ENCODE results near the gene CD58. TPM values are rescaled to one million over a fixed set of nuclear protein-coding genes. Genes with fewer than 3 reads are reported as not detected.

Gene CD58
- total RNA-seq, 4 donors from 2014 or later, result 22.3 to 79.7 (median 24.4) TPM

DNA sequence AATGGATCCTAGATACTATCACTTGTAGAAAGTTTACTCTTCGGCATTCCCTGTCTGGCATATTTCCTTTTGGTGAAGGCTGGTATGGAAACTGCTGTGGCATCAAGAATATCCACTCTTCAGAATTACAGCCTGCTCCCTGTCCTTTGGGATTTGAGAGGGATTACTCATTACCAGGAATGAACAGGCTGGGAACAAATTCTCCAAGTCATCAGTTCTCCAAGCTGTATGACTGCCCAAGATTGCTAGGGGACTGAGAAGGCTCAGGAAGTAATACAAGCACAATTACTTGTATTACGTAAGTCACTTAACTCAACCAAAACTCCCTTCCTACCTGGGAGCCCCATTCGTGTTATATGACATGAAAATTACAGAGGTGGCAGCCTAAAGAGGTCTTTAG lies 49.6 kb downstream of the CD58 start:
- TF ChIP-seq, protein P1, sequence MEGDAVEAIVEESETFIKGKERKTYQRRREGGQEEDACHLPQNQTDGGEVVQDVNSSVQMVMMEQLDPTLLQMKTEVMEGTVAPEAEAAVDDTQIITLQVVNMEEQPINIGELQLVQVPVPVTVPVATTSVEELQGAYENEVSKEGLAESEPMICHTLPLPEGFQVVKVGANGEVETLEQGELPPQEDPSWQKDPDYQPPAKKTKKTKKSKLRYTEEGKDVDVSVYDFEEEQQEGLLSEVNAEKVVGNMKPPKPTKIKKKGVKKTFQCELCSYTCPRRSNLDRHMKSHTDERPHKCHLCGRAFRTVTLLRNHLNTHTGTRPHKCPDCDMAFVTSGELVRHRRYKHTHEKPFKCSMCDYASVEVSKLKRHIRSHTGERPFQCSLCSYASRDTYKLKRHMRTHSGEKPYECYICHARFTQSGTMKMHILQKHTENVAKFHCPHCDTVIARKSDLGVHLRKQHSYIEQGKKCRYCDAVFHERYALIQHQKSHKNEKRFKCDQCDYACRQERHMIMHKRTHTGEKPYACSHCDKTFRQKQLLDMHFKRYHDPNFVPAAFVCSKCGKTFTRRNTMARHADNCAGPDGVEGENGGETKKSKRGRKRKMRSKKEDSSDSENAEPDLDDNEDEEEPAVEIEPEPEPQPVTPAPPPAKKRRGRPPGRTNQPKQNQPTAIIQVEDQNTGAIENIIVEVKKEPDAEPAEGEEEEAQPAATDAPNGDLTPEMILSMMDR (IDR thresholded peaks at IDR 0.05), result no peak
- no peak for TF ChIP-seq POLR2A (IDR thresholded peaks at IDR 0.05)
- intact Hi-C loops (cut with DNase I; ENCODE audit: low total_unique reads), result no loop called here
- H3K4me1 ChIP-seq, result no peaks in the 10 kb centered on the region
- H3K27ac ChIP-seq, result no peak overlapping the region
- no peak for DNase-seq
- H3K36me3 ChIP-seq, result no peaks in the 10 kb centered on the region
- no peak overlapping the region for H3K4me3 ChIP-seq
- no peaks in the 10 kb centered on the region for H3K9me3 ChIP-seq
- H3K27me3 ChIP-seq, result no peaks in the 10 kb centered on the region

DNA sequence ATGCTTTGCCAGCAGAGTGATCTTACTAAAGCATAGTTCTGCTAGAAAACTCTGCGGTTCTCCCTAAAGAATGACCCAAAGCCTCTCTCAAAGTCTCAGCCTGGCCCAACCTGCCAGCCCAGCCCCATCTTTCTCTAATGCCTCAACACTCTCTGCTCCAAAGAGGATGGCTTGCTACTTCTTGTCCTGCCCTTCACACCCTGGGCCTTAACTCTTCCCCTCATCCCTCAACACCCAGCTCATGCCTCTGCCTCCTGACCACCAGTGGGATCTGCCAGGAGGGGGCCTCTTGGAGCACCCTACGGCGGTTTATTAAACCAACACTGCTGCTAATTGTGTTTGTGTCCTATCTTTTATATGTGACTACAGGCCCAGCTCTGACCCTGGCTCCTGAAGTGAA lies 52.4 kb downstream of the CD58 start:
- no peak overlapping the region for H3K4me3 ChIP-seq
- no peaks in the 10 kb centered on the region for H3K36me3 ChIP-seq
- H3K27me3 ChIP-seq, result no peaks in the 10 kb centered on the region
- no peak for DNase-seq
- TF ChIP-seq, protein P1 (IDR thresholded peaks at IDR 0.05), result no peak
- no peak for TF ChIP-seq POLR2A (IDR thresholded peaks at IDR 0.05)
- intact Hi-C loops (cut with DNase I; ENCODE audit: low total_unique reads), result no loop called here
- no peaks in the 10 kb centered on the region for H3K9me3 ChIP-seq
- H3K27ac ChIP-seq, result no peak overlapping the region
- no peaks in the 10 kb centered on the region for H3K4me1 ChIP-seq

DNA sequence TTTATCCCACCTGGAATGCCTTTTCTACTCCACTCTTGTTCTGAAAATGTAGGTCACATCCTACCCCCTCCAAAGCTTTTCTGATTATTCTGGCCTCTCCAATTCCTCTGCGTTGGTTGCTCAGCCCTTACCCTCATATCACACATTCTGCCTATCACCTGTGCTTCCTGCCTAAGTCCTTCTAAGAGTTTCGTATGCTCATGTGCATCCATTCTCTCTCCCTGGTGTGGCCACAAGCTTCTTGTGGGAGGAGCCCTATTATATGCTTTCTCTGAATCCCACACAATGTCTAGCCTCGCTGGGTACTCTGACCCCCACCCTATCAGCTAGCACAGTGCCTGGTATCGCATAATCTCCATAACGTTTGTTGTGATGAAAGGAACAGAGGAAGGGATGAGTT lies 54.2 kb downstream of the CD58 start:
- Histone ChIP-seq H3K36me3 (no peaks in the 10 kb centered on the region), H3K27ac (no peak overlapping the region), H3K4me3 (no peak overlapping the region), H3K27me3 (no peaks in the 10 kb centered on the region), H3K4me1 (no peaks in the 10 kb centered on the region), H3K9me3 (no peaks in the 10 kb centered on the region)
- no peak for DNase-seq
- TF ChIP-seq, protein P1 (IDR thresholded peaks at IDR 0.05), result no peak
- no peak for TF ChIP-seq POLR2A (IDR thresholded peaks at IDR 0.05)
- intact Hi-C loops (cut with DNase I; ENCODE audit: low total_unique reads), result no loop called here

DNA sequence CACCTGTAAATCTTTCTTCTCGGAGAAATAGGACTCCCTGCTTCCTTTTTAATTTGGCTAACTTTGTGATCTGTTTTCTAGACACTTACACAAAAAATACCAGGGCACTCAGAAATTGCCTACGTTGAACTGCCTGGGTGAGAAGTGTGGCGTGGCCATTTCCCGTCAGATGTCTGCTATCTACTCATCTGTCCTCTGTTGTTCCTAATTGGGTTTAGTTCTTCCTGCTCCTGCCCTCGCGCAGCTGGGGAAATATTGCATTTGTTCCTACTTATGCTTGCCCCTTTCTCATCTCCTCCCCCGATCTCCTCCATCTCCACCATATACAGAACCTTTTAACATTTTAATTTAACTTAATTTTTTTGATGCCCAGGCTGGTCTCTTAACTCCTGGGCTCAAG lies 55.1 kb downstream of the CD58 start:
- Histone ChIP-seq H3K36me3 (no peaks in the 10 kb centered on the region), H3K27me3 (no peaks in the 10 kb centered on the region), H3K9me3 (no peaks in the 10 kb centered on the region), H3K27ac (no peak overlapping the region), H3K4me3 (no peak overlapping the region), H3K4me1 (no peaks in the 10 kb centered on the region)
- TF ChIP-seq POLR2A (IDR thresholded peaks at IDR 0.05), result no peak
- TF ChIP-seq, protein P1 (IDR thresholded peaks at IDR 0.05), result no peak
- no peak for DNase-seq
- intact Hi-C loops (cut with DNase I; ENCODE audit: low total_unique reads), result no loop called here

DNA sequence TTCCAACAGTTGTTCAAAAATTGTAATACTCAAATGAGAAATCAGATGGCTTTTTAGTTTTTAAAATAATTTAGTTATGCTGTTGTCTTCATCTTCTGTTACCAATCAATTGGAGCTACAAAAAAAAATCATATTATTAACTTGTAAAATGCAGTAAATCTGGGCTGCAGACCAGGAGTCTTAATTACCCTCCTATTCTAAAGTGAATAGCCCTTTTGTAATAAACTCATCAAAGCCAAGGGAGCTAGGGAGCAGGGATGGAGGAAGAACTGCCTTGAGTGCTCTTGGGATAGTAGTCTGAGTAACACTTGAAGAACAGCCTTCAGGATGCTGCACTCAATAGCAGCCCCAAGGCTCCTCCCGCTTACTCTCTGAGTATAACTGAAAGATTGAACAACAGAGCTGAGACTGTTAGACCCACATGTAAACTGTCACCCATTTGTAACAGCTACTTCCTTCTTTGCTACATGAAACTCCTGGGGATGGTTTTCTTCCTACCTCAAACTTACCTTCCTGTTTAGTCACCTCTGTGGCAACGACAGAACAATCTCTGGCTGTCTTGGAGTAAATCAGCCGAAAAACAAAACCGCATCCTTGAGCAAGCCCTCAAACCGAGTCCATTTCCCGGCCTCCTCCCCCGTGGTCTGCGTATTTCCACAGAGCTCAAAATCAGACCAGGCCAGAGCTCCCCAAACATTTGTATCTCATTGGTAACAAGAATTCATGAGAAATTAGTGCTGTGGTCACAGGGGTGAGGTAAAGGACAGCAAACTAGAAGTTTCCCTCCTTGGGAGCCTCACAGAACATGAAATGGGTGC lies 55.9 kb downstream of the CD58 start:
- Histone ChIP-seq H3K36me3 (no peaks in the 10 kb centered on the region), H3K9me3 (no peaks in the 10 kb centered on the region), H3K4me1 (no peaks in the 10 kb centered on the region), H3K27ac (no peak overlapping the region), H3K4me3 (no peak overlapping the region), H3K27me3 (no peaks in the 10 kb centered on the region)
- TF ChIP-seq, protein P1 (IDR thresholded peaks at IDR 0.05), result no peak
- no peak for TF ChIP-seq POLR2A (IDR thresholded peaks at IDR 0.05)
- intact Hi-C loops (cut with DNase I; ENCODE audit: low total_unique reads), result no loop called here
- DNase-seq, result no peak
